SK-N-SH treated with all-trans-retinoic acid at 6 μM for 48 hours (cell line): ENCODE measurements around the gene CCNJL.

Experiments used
- GLIS3 ChIP-seq: fragments of 250-450 bp; sonication (Bioruptor Pico); IDR thresholded peaks from 2 replicates; pipeline ENCODE4 v1.5.0; 2020; ENCODE audit warnings: mild to moderate bottlenecking, moderate library complexity
- PATZ1 ChIP-seq: fragments of 250-450 bp; sonication (Bioruptor Pico); IDR thresholded peaks from 2 replicates; pipeline ENCODE4 v1.8.0; 2020; ENCODE audit warnings: mild to moderate bottlenecking, moderate library complexity, borderline replicate concordance
- RARB ChIP-seq: fragments of 250-450 bp; sonication (Bioruptor Pico); IDR thresholded peaks from 2 replicates; pipeline ENCODE4 v1.8.0; 2021; ENCODE audit warnings: mild to moderate bottlenecking, moderate library complexity
- ZFP3 ChIP-seq: fragments of 250-450 bp; sonication (Bioruptor Pico); IDR thresholded peaks from 2 replicates; pipeline ENCODE4 v1.5.0; 2020; ENCODE audit warnings: mild to moderate bottlenecking, moderate library complexity

GRCh38 chr5:160286947-160287346 is 25.4 kb downstream of the CCNJL start:
- TF ChIP-seq ZFP3 (no peak), PATZ1 (CRISPR knock-in tag) (no peak), RARB (CRISPR knock-in tag) (no peak), GLIS3 (CRISPR knock-in tag) (no peak)
